HG03064 (cell line): ENCODE results near the gene FAR2.
"Not testable (repeated sequence)": the region's sequence is repeated elsewhere in the genome, so short reads cannot be mapped to it uniquely, and the experiment has no call there.

ENCODE experiments used
- ATAC-seq: cut with Tn5 transposase; IDR thresholded peaks from one replicate; pipeline ENCODE4 v1.9.1; 2021; ENCODE audit warnings: low read depth; ENCODE audit not compliant: unreplicated experiment

FAR2 gene

DNA sequence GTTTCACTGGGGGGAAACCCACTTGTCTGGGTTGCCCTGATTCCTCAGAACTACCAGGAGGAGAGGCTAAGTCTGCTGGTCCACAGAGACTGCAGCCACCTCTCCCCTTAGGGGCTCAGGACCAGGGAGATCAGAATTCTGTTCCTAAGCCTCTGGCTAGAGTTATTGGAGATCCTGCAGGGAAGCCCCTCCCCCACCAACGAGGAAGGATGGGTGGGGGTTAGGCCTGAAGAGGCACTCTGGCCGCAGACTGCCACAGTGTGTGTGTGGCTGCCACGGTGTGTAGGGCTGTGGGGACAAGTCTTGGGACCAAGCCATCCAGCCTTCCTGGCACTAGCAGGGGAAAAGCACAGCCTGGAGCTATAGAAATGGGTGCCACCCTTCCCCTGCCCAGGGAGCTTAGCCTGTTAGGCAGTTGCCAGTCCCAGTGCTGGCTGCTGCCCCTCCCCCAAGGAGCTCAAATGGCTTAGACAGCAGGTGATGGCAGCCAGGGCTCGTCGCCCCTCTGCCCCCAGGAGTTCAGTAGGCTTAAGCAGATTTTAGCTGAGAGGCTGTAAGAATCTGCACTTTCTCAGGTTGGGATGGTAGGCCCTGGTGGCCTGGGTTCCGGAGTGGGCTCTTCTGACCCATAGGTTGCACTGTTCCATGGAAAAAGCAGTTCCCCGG is 124.2 kb downstream of the FAR2 start:
- ATAC-seq = no peak

DNA sequence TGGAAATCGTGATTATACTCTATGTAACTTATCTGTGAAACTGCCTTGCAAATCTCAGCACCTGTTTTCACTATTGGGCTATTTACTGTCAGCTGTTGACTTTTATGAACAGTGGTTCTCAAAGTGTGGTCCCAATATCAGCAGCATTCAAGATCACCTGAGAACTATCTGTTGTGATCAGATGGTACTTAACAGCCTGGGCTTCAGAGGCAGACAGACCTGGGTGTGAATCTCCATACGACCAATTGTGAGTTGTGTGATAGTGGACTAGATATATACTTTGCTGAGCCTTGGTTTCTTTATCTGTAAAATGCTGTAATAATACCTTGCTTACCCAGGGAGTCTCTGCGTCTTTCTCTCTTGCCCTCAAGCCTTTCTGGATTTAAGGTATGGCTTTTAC is 126.8 kb downstream of the FAR2 start:
- ATAC-seq = no peak

DNA sequence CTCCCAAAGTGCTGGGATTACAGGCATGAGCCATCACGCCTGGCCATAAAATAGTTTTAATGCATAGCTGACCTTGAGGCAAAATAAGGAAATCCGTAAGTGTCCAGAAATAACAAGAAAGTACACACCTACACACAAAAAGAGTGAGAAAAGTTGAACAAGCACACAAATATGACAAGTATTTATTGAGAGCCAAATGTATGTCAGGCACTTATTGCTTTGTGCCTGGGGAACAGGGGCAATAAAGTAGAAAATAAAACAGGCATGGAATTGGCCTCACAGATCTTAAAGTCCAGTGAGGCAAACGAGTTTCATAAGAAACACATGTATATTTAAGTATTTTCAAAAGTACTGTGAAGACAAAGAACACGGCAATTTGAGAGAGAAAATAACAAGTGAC is 128.2 kb downstream of the FAR2 start:
- no peak for ATAC-seq

DNA sequence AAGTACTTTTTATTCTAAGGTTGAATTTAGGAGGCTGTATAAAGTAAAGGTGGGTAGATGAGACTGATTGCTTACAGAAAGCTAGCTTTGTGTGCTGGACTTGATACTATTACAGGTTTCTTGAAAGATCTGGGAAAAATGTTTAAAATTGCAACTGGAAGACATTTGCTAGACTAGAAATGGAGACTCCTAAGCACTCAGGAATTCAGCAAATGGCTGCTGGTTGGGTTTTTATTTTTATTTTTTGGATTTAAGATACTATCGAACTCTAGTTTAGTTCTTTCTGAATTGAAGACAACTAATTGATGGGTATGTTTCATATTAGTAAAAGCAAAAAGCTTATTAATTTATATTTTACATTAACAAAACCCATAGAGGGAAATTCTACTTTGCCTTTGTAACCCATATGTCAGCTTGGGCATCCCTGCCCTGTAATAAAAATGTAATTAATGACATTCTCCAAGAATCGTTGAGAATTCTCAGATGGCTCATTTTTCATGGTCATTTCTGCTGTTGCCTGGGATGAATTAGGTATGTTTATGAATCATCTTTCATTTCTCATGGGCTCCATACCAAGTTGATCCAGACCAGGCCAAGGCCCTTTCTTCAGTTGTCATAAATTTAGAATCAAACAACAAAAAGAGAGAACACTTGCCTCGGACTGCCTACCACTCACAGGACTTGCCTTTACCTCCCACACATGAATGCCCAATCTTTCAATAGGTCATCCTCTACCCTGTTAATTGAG is 129.8 kb downstream of the FAR2 start:
- ATAC-seq = no peak

DNA sequence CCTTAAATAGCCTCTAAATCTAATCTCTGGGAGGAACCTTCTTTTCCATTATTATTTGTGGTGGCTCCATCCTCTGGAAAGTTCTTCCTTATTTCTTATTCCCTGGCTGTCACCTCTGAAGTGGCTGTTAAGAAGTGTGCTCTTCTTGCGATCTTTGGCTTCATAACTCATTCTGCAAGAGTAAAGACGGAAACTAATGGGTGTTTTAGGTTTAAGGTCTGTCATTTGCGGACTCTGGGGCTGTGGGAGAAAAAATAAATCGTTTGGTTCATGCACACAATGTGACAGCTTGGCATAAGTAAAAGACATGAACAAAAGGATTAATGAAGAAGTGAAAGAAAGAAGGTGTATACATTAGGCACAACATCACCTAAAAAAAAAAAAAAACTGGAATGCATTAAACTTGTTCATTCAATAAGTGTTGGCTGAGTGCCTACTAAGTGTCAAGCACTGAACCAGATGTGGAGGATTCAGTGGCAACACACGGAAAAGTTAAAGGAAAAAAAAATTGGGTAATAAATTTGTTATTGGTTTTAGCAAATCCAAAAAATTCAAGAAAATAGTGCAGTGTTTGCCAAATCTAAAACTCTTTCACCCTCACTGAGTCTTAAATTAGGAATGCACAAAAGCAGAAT is 132.4 kb downstream of the FAR2 start:
- ATAC-seq = no peak

- no peak for ATAC-seq
Observed at GRCh38 chr12:29282031-29282816, 133.1 kb downstream of the FAR2 start.

DNA sequence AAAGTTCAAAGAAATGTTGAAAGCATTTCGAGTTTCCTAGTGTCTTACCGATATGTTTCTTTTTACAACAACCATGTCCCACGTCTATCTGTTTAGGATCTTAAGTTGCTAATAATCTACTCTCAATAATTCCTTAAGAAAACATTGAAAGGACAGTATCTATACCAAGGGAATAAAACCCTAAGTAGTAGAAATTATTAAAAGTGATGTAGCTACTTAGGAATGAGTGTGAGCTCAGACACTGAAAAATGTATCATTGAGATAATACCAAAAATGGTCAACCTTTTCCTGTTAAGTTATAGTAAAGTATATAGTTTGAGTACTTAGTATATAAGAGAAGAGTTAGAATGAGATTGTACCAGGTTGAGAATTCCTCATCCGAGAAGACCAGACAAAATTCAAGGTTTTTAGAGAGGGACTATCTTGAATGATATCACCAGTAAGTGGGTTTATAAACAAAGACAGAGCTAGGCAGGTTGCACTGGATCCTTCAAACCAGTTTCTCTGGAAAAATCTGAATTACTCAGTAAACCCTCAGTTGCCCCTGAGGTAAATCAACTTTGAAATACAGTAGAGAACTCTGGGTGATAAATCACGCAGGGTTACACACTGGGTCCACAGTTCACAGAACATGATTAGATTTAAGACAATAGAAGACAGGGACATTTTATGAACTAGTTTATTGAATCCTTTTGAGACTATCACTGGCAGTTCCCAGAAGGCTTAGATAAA is 135.1 kb downstream of the FAR2 start:
- ATAC-seq = no peak

DNA sequence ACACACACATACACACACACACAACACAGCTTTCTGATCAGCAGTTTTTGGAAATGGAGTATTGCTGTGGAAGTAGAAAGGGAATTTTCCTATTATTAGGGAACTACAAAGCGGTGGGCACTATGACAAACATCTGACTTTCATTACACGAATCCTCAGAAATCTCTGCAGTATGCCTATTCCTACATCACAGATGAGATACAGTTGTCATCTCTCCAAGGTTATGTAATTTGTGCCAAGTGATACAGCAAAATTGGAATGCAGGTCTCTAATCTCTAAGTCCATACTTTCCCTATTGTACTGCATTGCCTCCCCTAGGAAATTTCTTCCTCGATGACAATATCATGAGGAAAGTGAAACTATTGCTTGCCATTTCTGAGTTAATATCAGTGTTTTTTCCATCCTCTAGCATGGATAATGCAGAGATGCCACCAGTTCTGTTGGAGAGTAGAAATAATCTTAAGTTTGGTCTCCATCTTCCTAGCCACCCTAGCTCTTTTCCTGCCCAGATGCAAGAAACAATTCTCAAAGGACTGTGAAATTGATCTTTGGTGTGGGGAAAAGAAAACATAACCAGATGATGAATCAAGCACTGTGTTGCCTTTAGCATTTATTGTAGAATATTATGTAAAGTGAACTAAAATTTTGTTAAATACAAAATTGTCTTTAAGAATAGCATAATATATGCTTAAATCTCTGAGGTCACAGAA is 137.2 kb downstream of the FAR2 start:
- ATAC-seq = no peak

- no peak for ATAC-seq
Observed at GRCh38 chr12:29287622-29288021, 138.5 kb downstream of the FAR2 start.

DNA sequence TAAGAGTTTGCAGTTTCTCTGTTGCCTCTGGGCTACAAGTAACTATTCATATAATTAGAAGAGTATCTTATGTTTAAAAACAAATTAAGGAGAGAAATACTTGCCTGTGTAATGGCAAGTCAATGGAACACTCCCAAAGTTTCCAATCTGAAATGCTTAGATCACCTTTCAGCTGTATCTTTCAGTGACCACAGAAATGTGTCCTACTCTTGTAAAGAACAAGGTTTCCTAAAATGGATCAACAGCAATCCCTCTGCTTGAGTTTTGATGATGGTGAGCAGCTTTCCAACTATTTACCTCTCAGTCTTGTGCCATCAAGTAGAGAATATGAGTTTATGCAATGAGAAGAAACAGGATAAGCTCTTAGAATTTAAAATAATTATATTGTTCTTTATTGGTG is 139.0 kb downstream of the FAR2 start:
- no peak for ATAC-seq

- ATAC-seq = not testable (repeated sequence)
Observed at GRCh38 chr12:29290475-29290874, 141.4 kb downstream of the FAR2 start.

GRCh38 chr12:29291226-29291625 is 142.1 kb downstream of the FAR2 start:
- no peak for ATAC-seq

GRCh38 chr12:29299633-29300032 is 150.6 kb downstream of the FAR2 start:
- no peak for ATAC-seq

- no peak for ATAC-seq
Observed at GRCh38 chr12:29301114-29301513, 152.0 kb downstream of the FAR2 start.

- ATAC-seq = no peak
Observed at GRCh38 chr12:29304388-29304787, 155.3 kb downstream of the FAR2 start.

GRCh38 chr12:29306266-29306665 is 157.2 kb downstream of the FAR2 start:
- no peak for ATAC-seq

DNA sequence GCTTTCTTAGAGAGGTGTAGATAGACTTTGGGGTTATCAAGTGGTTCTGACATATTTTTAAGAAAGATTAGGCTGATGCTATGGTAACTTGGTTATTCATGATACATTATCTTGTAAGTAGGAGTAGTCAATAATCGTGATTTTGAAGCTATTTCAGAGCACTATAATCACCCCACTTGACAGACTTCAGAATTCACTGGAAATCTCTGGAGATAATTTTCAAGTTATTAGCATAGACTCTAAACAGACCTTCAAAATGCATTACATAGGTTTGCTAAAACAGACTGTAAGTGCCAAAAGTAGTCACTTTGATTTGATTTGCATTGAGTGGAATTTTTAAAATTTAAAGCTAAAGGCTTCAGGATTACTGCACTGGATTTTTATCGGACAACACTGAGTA is 157.6 kb downstream of the FAR2 start:
- ATAC-seq = no peak

DNA sequence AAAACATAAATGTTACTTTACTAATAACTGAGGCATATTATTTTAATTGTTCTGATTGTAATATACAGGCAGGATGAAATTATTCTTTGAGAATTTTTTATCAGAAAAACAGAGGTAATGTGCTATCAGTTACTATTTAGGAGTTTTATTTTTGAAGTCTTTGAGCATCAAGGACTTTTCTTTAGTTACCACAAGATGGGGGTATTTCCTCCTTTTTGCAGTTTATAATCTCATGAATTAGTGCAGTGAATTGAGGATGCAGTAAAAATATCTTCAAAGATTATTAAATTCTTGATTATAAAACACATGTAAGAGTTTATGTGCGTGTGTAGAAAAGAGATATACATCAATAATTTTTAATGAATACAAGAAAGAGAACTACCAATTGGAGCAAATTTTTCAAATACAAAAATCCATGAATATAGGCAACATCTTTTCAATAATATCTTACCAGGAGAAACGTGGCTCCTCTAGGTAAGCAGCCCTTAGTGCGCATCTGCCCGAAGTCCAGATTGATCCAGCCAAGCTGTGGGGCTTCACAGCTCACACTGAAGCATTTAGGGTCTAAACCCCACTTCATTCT is 160.3 kb downstream of the FAR2 start:
- no peak for ATAC-seq

- ATAC-seq = no peak
Observed at GRCh38 chr12:29310899-29311298, 161.8 kb downstream of the FAR2 start.
